H1 (cell line): ENCODE results near the gene KATNA1. TPM values are rescaled to one million over a fixed set of nuclear protein-coding genes. Genes with fewer than 3 reads are reported as not detected.

Source experiments
- CBX8 ChIP-seq: fragments of 300-800, 300-1000 bp; sonication (generic); IDR thresholded peaks from 2 replicates; pipeline ENCODE4 v1.7.1; 2016; ENCODE audit warnings: low read depth, low read length, borderline replicate concordance
- GABPA ChIP-seq: IDR thresholded peaks from 2 replicates; pipeline ENCODE4 v1.6.1; 2011; ENCODE audit warnings: mild to moderate bottlenecking, low read length, moderate library complexity, borderline replicate concordance; ENCODE audit not compliant: insufficient read depth
- JUND ChIP-seq: IDR thresholded peaks from 2 replicates; pipeline ENCODE4 v1.6.1; 2011; ENCODE audit warnings: mild to moderate bottlenecking, improper control_type of control experiment, low read length
- POLR2A ChIP-seq, 2 experiments: IDR thresholded peaks; 1 replicate in 1 of 2; 2 replicates in 1 of 2; pipeline ENCODE4 v1.6.1; 2011; ENCODE audit warnings: low read depth in 2 of 2, low read length in 2 of 2, mild to moderate bottlenecking in 2 of 2; ENCODE audit errors: control extremely low read depth in 1 of 2
- polyA plus RNA-seq, 7 experiments: library from polyadenylated mRNA; depleted of rRNA in 3 of 7; stranded (reverse) in 5 of 7; unstranded in 2 of 7; fragments of >200 nt in 5 of 7; fragments of 200-250 nt in 2 of 7; gene quantifications; 1 replicate in 5 of 7; 2 replicates in 1 of 7; 4 replicates in 1 of 7; pipeline versions ENCODE4 v1.2.1 to v1.2.3, GENCODE V29; 2011 to 2013; ENCODE audit warnings: missing spikeins in 2 of 7, mixed read lengths in 2 of 7
- total RNA-seq: library from RNA; stranded (reverse); fragmentation: NEBNext Ultra II Directional; extraction: Animal tissue kit (Norgen Biotek cat#: 25700); gene quantifications from 2 replicates; pipeline ENCODE4 v1.2.1, GENCODE V29; 2021

Gene KATNA1
- total and polyA plus RNA-seq, 2 of the 8 experiments (the other 6 are each of a cell fraction or from before 2014, with no cell fraction given): 7.6 to 20.3 TPM

GRCh38 chr6:149600508-149600907 is 48.0 kb downstream of the KATNA1 start (continued):
- no peak for TF ChIP-seq JUND
- TF ChIP-seq CBX8: no peak
- no peak for TF ChIP-seq POLR2A (IDR thresholded peaks at IDR 0.05; ENCODE audit: control extremely low read depth in 1 of 2, low read depth in 2 of 2, low read length in 2 of 2)
- no peak for TF ChIP-seq GABPA
